HG03460 (cell line): Measurements from ENCODE around the gene DNAJC7.
"Not testable (repeated sequence)": the region's sequence is repeated elsewhere in the genome, so short reads cannot be mapped to it uniquely, and the experiment has no call there.

Experiments
- ATAC-seq: cut with Tn5 transposase; IDR thresholded peaks from one replicate; pipeline ENCODE4 v1.9.1; 2021; ENCODE audit not compliant: unreplicated experiment

The DNAJC7 gene

DNA sequence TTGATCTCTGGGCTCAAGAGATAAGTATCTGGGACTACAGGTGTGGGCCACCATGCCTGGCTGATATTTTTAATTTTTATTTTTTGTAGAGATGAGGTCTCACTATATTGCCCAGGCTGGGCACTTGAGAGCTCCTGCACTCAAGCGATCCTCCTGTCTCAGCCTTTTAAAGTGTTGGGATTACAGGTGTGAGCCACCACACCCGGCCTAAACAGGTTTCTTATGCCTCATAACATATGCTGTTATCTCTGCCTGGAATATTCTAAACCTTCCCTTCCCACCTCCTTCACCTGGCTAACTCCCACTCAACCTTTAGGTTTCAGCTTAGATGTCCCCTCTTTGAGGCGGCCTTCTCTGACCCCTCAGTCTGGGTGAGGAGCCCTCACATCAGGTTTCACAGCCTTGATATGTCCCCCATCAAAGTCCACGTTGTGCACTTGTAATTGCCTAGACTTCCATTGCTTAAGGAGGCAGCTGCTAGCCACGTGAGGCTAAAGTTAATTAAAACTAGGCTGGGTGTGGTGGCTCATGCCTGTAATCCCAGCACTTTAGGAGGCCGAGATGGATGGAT lies 59.3 kb downstream of the DNAJC7 start:
- no peak for ATAC-seq

DNA sequence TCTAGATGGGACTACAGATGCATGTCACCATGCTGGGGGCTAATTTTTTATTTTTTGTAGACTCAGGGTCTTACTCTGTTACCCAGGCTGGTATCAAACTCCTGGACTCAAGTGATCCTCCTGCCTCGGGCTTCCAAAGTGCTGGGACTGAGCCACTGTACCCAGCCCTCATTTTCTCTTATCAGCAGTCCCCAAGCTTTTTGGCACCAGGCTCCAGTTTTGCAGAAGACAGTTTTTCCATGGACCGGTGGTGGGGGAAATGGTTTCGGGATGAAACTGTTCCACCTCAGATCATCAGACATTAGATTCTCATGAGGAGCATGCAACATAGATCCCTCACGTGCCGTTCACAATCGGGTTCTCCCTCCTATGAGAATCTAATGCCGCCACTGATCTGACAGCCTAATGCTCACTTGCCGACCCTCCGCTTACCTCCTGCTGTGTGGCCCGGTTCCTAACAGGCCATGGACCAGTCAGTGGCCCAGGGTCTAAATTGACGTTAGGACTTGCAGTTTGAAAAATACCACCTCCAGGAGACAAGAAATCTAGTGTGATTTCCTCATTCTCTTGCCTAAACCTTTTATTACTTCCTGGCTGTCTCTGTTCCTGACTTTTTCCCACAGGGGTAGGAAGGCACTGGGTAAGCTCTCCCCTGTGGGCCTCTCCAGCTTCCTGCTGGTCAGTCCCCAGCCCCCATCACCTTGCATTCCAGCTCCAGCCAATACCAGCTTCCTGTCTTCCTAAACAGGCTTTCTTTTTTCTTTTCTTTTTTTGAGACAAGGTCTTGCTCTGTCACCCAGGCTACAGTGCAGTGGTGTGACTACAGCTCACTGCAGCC lies 60.0 kb downstream of the DNAJC7 start:
- no peak for ATAC-seq

DNA sequence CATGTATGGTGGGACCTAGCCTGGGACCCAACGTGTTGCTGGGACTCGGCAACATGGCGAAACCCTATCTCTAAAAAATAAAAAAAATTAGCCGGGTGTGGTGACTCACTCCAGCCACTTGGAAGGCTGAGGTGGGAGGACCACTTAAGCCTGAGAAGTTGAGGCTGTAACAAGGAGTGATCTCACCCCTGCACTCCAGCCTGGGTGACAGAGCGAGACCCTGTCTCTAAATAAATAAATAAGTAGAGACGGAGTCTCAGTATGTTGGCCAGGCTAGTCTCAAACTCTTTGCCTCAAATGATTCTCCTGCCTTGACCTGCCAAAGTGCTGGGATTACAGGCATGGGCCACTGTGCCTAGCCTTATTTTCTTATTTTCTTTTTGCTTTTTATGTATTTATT lies 60.7 kb downstream of the DNAJC7 start:
- ATAC-seq: no peak

DNA sequence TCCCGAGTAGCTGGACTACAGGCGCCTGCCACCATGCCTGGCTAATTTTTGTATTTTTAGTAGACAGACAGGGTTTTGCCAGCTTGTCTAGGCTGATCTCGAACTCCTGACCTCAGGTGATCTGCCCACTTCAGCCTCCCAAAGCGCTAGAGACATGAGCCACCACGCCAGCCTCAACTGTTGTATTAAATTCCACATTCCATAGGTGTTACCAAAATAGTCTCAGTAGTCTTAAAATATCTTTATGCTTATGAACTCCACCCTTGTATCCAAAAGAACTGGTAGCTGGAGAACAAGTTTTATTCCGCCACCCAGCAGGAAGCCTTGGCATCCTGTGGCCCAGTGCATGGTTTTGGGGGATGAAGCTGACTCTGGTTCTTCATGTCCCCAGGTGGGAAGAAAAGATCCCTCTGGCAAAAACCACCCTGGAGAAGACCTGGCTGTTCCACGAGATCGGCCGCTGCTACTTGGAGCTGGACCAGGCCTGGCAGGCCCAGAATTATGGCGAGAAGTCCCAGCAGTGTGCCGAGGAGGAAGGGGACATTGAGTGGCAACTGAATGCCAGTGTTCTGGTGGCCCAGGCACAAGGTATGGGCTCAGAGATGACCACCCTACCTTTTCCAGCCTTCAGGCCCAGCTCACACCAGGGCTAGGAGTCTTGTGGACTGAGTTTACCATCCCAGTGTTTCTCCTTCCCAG lies 68.3 kb downstream of the DNAJC7 start:
- ATAC-seq: no peak

DNA sequence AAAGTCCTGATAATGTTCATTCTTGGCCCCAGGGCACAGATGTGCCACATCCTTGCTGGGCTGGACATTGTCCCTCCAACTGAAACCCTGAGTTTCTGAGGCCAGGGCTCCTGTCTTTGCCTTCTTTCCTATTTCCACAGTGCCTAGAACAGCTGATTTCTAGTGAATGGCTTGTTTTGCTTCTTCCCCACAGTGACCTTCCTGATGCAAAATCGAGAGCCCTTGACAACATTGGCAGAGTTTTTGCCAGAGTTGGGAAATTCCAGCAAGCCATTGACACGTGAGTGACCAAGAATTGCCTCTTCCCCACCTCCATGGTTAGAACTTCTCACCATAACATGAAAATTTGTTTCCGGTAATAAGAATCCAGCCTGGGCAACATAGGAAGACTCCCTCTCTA lies 72.3 kb downstream of the DNAJC7 start:
- ATAC-seq: no peak

DNA sequence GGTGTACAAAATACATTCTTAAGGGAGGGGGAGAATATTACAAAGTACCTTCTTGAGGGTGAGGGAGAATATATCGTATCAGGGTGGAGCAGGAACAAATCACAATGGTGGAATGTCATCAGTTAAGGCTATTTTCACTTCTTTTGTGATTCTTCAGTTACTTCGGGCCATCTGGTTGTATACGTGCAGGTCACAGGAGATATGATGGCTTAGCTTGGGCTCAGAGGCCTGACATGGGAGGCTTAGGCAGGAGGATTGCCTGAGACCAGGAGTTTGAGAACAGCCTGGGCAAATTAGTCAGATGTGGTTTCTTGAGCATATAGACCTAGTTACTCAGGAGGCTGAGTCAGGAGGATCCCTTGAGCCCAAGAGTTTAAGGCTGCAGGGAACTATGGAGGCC lies 73.7 kb downstream of the DNAJC7 start:
- no peak for ATAC-seq

DNA sequence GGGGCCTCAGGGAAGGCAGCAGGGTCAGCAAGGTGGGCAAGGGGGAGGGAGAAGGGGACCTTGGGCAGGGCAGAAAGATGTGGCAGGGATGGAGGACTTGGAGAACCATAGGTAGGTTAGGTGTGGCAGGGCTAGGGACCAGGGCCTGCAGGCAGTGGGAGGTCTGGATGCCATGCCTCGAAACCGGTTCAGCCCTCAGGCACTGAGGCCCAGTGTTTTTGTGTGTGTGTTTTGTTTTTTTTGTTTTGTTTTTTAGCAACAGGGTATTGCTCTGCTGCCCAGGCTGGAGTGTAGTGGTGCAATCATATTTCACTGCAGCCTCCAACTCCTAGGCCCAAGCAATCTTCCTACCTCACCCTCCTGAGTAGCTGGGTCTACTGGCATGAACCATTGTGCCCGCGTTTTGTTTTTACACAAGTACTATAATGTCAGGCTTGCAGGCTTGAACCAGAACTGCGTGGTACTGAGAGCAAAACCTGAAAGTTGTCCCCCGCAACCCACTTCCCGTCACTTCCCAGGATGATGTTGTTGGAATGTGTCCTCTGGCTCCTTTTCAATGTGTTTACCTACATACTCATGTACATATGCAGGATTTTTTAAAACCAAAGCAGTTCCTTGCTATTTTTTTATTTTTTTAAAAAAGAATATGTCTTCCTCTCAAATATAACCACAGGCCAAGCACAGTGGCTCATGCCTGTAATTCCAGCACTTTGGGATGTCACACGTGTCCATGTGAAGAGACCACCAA lies 74.4 kb downstream of the DNAJC7 start:
- no peak for ATAC-seq

DNA sequence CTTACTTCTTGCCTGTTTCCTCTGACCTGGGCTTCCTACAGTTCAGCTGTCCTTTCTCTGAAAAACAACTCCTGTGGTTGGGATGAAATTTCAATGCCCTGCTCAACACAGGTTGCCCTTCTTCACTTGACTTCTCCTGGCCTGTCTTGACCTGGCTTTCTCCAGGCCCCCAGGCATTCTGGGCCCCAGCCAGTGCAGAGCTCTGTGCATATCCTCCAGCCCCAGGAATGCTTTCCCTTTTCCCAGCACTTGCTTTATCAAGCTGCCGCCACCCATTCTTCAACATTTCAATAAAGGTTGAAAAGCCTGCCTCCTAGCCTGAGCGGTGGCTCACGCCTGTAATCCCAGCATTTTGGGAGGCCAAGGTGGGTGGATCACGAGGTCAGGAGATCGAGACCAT lies 76.1 kb downstream of the DNAJC7 start:
- no peak for ATAC-seq

DNA sequence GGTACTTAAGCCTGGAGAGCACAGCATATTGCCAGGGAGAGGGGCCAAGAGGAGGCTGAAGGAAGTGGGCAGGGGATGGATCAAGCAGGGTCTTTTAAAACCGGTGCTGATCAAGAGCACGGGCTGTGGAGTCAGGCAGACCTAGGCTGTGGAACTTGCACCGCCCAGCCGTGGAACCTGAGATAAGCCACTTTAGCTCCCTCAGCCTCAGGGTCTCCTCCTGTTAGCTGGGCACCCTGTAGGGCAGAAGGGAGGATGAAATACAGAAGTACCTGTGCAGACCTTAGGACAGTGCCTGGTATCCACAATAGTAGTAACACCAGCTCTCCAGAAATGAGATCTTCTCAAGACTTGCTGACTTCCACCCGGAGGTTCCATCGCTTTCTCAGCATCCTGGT lies 77.5 kb downstream of the DNAJC7 start:
- no peak for ATAC-seq

DNA sequence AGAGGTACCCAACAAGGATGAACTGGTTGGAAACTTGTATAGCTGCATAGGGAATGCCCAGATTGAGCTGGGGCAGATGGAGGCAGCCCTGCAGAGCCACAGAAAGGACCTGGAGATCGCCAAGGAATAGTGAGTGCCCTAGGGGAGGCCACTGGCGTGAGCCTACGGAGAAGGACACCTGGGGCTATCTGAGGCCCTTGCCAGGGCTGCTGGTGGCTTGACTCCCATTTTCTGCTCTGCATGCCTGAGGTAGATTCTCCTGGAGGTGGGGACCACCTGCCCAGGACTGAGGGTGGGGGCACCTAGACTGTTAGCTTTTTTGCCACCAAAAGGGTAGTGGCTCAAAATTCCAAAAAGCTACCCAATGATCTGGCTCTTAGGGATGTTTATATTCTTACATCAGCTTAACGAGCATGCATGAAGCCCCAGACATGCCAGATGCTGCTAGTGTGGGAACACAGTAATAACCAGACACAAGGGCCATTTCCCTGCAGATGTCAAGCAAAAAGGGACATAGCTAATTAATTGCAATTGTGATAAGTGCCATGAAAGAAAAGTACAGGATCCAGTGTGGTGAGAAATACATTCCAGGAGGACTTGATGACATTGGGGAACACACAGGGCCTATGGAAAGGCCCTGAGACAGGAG lies 78.1 kb downstream of the DNAJC7 start:
- ATAC-seq: no peak

DNA sequence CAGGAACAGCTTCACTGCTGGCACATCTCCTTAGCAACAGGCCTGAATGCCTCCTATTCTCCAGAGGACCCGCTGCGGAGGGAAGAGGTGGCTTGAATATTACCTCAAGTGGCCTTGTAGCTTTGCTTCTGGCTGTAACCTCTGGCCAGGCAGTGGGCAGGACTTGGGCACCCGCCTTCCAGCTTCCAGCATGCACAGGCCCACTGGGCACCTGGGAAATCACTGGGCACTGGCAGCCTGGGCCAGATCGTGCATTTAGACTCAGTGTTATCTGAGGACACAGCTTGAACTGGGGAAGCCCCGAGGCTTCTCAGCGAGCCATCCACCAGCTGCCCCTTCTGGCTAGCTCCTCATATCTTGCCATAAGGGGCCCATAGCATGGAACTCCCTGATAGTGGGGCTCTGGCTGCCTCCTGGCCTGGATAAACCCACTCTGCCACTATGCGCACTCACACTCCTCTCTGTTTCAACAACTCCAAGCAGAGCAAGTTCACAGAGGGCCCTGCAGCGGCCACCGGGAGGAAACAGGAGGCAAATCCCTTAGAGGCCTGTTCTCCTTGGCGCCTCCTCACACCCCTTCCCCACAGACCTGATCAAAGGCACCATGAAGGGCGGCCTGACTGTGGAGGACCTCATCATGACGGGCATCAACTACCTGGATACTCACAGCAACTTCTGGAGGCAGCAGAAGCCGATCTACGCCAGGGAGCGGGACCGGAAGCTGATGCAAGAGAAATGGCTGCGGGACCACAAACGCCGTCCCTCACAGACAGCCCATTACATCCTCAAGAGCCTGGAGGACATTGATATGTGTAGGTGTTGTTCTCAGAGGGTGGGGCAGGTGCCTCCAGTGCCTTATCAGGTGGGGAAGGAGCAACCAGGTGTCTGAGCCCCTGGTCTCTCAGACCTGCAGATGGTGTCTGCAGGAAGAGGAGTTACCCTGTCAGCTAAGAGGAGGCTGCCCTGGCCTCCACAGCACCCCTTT lies 79.0 kb downstream of the DNAJC7 start:
- ATAC-seq: no peak

DNA sequence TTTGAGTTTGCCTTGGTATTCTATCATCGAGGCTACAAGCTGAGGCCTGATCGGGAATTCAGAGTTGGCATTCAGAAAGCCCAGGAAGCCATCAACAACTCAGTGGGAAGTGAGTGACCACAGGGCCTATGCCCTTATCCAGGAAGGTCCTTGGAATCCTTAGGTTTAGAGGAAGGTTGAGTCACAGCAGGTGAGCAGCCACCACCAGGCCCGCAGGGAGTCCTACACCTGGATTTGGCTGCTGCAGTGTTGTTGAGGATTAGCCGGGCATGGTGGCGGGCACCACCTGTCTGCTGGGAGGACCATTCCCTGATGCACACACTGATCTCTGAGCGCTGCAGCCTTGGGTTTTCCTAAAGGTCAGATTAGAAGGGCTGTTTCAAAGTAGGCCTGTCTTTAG lies 81.6 kb downstream of the DNAJC7 start:
- ATAC-seq: no peak

DNA sequence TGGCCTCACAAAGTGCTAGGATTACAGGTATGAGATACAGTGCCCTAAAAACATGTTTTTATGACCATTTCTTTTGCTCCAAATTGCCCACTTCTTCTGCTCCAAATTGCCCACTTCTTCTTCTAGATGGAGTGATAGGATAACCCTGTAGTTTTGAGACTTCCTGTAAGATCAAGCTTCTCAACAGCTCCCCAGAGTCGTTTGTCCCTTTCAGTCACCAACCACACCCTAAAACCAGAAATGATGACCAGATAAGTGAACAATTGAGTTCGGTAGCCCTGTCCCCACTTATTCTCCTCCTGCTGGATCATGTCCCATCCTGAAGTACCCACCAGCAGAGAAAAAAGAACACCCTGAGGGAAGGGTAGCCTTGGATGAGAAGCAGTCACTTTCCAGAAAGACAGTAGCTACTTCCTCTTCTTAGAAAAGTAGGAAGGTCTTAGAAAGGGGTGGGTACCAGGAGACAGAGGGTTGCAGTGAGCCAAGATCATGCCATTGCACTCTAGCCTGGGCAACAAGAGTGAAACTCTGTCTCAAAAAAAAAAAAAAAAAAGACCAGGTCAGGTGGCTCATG lies 84.3 kb downstream of the DNAJC7 start:
- ATAC-seq: no peak

DNA sequence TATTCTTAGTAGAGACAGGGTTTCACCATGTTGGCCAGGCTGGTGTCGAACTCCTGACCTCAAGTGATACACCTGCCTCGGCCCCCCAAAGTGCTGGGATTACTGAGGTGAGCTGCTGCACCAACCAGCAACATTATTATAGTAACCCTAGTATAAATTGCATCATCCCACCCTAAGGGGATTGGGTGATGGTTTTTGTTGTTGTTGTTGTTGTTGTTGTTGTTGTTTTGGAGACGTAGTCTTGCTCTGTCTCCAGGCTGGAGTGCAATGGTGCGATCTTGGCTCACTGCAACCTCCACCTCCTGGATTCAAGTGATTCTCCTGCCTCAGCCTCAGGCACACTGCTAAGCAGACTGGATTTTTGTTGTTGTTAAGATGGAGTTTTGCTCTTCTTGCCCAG lies 85.5 kb downstream of the DNAJC7 start:
- not testable (repeated sequence) for ATAC-seq

DNA sequence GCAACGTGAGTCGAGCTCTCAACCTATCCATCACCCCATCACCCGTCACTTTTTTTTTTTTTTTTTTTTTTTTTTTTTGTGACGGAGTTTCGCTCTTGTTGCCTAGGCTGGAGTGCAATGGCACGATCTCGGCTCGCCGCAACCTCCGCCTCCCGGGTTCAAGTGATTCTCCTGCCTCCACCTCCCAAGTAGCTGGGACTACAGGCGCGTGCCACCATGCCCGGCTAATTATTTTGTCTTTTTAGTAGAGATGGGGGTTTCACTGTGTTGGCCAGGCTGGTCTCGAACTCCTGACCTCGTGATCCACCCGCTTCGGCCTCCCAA lies 86.4 kb downstream of the DNAJC7 start:
- peak; percentile 37 for ATAC-seq

DNA sequence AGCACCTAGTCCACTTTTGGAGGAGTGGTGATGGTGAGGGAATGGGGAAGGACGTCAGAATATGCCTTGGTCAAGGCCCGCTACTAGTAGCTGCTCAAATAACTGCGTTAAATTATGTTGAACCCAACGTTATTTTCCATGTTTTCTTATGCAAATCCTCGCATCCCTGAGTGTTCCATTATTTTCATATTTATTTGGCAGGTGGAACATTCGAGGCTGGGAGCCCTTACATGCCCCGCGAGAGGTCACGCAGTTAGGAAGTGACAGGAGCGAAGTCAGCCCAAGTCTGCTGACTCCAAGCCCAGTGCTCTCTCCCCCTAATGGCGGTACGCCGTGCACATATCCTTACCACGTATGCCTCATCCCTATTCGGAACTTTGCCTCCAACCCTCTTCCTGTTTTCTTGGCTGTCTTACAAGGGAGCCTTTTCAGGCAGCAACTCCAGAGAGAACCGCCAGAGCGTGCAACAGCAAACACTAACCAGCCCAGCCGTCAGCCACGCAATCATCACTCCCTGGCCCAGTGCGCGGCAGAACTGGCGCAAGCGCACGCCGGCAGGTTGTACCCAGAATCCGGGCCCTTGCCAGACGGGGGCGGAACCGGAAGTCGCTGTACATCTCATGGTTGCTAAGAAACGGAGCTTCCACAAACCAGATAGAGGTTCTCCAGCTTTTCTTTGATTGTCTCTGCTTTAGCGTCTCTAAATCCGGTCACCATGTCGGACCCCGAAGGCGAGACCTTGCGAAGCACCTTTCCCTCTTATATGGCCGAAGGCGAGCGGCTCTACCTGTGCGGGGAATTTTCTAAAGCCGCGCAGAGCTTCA lies 87.0 kb downstream of the DNAJC7 start, which contains the start of gene ODAD4:
TSS of gene ODAD4 (plus strand) at position 609 of the 824 bp plus-strand sequence. CDS start at position 716, 107 bp downstream.
- ATAC-seq: peak; percentile 91

DNA sequence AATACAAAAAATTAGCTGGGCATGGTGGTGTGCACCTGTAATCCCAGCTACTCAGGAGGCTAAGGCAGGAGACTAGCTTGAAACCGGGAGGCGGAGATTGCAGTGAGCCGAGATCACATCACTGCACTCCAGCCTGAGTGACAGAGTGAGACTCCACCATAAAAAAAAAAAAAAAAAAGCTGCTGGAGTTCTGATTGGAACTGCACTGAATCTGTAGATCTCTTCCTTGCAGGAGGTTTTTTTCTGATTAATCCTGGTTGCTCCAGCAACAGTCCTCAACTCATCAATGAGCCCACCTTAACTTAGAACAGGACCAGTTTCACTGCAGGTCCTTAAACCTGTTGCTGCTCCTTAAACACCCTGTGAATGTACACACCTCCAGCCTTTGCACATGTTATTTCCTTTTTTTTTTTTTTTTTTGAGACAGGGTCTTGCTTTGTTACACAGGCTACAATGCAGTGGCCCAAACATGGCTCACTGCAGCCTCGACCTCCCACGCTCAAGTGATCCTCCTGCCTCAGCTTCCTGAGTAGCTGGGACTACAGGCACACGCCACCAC lies 88.5 kb downstream of the DNAJC7 start:
- ATAC-seq: no peak
